CD4-positive, alpha-beta T cell treated with Interleukin-15 for 1 hour (primary cell): Measurements from ENCODE around the gene PLCB4.

ENCODE experiments used
- DNase-seq: peaks from one replicate; pipeline ENCODE4 v3.0.0-alpha.2; 2020

The PLCB4 gene

DNA sequence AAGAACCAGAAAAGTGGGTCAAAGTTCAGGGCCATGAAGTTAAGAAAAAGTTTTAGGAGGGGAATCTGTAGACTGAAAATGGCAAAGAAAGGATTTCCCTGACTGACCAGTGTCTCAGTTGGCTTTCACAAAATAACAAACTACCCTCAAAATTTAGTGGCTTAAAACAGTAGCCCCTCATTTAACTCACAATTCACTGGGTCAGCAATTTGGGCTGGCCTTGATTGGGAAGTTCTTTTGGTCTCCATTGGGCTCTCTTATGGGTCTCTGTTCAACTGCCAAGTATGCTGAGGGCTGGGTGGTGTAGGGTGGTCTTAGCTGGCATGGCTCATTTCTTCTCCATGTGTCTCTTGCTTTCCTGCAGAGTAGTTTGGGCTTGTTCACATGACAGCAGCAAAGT, 161.5 kb downstream of the PLCB4 start:
- no peak for DNase-seq

DNA sequence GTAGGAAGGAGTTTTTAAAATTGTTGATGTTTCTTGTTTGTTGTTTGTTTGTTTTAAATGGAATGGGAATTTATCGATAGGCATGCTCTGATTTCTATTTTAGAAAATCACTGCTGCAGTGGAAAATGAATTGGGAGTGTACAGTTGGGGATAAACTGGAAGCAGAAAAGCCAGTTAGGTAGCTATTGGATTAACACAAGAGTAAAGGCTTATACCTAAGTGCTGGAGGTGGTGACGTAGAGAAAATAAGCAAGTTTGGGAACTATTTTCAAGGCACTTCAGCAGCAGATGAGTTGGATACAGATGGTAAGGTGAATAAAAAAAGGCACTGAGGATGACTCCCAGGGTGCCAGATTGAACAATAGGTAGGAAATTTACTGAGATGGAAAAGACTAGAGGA, 164.9 kb downstream of the PLCB4 start:
- no peak for DNase-seq

DNA sequence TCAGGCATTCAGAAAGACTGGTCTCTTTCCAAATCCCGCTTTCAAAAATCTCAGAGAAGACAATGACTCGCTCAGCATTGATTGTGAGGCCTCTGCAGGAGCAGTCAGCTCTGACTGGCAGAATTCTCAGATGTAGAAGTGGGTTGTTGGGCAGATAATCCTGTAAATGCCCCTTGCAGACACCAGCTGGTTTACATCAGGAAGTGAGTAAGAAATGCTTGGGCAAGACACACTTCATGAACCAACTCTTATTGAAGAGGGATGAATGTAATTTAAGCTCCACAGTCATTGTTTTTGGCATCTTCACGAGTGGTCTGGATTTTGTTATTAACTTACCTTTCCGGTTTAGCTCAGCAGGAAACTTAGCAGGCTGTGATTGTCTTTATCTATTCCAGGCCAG, 166.6 kb downstream of the PLCB4 start:
- no peak for DNase-seq

DNA sequence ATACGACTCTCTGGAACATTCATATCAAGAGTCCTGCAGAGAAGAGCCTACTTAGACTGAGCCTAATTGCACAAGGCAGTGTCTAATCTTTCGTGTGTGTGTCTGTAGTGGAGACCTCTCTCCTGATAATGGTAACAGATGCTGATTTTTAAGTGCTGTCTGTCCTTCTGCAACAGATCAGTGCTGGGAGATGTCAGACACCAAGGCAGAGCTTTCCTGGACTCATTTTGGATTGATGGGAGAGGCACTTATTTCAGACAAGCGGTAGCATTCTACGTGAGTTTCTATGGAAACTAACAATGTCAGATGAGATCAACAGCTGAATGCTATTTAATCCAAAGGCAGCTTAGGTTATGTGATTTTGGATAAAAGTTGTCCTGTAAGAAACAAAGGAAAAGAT, 167.6 kb downstream of the PLCB4 start:
- no peak for DNase-seq

DNA sequence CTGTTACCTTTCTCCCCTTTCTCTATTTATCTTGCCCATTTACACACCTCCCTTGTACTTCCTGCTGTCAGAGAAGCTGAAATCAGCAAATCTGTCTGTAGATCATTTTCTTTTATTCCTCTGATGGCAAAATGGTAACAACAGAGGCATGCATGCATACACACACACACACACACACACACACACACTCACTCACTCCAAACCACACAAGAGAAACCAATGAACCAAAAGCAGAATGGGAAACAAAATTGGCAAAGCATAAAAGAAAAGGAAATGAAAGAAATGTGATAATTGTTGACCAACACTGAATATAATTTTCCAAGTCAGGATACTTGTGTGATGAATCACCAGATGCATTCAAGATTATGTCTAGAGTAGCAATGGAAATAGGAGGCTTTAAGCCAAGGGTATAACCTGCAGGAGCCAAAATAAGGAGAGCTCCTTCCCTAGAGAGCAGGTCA, 172.4 kb downstream of the PLCB4 start:
- DNase-seq = no peak

DNA sequence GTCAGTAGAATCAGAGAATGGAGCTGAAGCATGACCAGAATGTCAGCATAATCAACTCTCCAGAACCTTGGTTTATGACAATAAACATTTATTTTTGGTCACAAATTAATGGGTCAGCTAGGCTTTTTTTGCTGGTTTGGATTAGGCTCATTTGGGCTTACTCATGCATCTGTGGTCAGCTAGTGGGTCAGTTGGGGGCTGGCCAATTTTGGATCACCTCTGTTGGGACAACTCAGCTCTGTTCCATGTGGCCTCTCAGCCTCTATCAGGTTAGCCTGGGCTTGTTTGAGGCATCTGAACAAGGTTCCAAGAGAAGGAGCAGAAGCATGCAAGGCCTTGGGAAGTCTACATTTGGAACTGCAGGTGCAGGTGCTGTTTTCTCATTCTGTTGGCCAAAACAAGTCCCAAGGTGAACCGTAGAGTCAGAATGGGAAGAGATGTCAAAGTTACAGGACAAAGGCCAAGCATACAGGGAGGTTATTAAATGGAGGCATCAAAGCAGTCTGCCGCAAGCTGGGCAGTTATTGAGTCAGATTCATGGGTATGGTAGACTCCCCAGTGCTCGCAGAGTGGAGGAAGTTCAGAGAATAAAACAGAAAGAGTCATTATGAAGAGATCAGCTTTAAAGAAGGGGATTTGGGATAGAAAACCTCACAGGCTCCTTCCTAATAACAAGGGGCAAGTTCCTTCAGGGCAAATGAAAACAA, 173.0 kb downstream of the PLCB4 start:
- DNase-seq = no peak

DNA sequence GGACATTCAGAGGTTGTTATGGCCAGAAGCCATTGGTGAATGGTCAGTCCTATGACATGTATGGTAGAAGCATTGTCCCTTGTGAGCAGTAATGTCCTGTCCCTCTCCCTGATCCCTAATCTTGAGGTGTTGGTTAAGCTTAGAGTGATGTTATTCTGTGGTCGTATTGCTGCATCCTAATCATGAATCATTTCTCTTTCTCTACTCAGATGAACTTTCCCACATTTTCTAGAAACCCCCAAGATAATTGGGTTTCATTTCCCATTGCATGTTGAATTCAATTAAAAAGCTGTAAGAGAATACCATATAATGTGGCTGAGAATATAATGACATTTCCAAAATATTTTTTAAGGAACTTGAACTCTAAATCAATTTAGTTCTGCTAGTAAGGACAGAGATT, 175.1 kb downstream of the PLCB4 start:
- no peak for DNase-seq

DNA sequence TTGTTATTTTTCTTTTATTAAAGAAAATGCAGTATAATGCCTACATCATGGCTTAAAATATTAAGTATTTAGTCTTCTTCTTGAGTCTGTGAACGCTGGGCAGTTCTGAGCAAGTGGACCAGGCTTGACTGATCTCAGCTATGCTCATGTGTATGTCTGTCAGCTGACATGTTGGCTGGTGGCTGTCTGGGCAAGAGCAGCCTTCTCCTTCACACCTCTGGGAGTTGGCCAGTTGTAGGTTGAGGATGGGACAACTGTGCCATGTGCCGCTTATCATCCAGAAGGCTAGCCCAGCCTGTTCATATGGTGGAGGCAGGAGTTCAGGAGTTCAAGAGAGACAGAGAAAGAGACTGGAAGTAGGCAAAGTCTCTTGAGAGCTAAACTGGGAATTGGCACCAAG, 175.9 kb downstream of the PLCB4 start:
- DNase-seq = no peak

DNA sequence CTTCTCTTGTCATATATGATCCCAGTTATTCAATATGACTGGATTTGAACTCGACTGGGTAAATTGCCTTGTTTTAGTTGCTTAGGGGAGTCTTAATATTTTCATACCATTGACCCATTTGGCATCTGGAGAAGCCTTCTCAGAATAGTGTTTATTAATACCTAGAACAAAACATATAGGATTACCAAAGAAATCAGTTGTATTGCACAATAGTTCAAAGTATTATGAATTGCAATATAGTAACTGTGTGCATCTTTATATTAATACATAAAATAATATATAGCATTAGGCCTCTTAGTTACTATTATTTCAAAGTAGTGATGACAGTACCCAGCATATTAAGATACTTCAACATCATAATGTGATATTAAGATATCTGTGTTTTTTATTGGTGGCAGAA, 177.8 kb downstream of the PLCB4 start:
- no peak for DNase-seq

DNA sequence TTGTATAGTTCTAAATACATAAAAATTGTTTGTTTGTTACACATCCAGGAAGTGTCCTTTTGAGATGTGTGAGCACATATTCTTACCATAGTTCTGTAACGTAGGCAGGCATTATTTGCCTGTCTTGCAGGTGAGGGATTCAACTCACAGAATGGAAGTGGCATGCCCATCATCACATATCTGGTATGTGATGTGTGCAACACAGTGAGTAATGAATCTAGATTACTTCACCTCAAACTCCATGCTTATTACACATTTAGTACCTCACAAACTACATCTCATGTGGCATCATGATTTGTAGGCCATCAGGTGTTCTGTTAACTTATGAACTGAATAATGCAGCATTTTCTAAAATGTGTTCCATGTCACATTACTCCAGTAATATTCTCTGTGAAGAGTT, 181.6 kb downstream of the PLCB4 start:
- DNase-seq = no peak

DNA sequence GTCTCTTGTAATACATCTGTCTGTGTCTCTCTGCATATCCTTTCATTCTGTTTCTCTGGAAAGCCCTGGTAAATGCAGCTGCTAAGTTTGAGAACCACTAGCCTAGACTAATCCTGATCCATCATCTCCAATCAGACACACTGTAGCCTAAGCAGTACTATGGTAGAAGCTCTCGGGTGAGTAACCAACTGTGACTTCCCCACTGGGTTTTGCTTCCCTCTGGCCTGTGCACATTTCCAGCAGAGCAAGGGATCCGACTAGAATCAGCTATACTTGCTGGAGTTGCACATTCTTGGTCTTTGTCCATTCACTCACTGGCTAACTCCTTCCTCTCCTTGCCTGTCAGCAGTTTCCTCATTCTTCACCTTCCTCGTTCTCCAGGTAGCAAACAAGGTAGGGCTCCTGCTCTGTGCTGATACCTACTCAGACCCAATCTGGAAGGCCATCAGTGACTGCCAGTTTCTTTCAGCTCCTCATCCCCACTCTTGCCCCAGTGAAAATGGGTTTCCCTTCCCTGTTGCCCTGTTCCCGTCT, 184.2 kb downstream of the PLCB4 start:
- DNase-seq = no peak

DNA sequence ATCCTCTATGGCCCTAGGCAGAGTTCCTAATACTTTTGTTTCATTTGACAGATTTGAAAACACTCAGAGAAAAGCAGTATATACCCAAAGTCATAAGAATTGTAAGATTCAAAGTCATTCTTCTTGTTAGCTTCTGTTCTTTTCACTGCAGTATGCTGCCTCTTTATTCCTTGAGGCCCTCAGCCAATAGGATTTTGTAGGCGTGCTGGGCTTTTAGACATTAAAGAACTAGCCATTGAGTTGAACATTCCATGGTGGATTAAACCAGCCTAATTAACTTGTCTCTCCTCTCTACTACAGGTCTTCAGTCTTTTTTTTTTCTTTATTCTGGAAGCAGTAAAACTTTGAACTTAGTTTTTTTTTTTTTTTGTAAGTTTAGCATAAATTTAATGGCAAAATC, 186.3 kb downstream of the PLCB4 start:
- DNase-seq = no peak

DNA sequence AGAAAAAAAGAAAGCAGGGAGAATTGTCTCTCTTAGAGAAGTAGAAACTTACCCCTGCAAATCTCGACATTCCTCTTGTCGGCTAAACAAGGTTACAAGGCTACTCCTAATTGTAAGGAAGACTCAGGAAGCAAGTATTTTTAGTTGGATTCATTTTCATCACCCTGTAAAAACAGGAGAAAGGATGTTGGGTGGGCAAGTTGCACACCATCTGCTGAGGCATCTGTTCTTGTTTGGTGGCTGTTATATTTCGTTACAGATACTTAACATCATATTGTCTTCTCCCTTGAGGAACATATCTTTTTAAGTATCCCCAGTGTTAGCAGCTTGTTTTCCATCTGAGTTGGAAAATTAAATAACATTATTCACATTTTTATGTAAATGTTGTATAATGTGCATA, 187.5 kb downstream of the PLCB4 start:
- no peak for DNase-seq

DNA sequence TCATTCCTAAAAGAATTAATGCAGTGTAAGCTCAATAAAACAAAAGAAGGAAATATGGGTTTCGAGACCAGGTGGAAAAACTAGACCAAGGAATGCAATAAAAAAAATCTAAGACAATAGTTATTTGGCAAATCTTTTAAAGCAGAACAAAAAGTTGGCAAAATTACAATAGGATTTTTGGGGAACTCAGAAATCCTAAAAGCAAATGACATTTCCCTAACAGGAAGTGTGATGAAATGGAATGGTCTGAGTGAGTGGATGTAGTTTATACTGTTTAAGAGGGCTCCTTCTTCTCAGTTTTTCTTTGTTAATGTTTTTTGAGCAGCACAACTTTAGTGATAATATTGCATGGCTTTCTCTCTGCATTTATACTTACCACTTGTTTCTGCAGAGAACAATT, 190.0 kb downstream of the PLCB4 start:
- no peak for DNase-seq

DNA sequence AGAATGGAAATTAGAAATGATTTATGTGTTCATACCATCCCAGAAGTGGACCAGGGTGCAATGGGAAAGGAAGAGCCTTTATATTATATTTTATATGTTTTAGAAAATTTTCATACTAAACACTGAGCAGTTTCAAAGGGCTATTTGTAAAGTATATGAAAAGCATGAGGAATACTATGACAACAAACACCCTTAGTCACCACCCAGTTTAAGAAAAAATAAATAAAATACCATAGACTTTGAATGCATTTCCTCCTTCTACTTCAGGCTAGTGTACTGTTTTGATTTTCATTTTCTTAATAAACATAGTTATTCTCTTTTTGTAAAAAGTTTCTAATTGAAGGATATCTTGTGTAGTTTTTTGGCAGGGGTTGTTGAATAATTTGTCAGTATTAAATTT, 191.1 kb downstream of the PLCB4 start:
- DNase-seq = no peak

DNA sequence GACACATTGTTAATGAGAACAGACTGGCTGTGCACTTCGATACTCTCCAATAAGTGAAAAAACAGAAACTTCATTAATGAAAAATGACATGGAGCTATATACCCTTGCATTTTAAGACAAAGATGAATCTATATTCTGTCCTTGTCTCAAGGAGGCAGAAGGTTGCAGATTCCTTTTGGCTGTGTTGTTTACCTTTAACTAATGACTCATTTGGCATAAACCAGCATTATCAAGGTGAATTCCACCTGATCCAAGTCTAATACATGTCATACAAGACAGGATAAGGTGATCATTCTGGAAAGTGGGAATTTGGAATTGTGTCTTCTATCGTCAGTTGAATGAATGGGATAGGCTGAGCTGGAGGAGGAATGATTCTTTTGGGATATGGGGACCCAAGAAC, 192.9 kb downstream of the PLCB4 start:
- no peak for DNase-seq

DNA sequence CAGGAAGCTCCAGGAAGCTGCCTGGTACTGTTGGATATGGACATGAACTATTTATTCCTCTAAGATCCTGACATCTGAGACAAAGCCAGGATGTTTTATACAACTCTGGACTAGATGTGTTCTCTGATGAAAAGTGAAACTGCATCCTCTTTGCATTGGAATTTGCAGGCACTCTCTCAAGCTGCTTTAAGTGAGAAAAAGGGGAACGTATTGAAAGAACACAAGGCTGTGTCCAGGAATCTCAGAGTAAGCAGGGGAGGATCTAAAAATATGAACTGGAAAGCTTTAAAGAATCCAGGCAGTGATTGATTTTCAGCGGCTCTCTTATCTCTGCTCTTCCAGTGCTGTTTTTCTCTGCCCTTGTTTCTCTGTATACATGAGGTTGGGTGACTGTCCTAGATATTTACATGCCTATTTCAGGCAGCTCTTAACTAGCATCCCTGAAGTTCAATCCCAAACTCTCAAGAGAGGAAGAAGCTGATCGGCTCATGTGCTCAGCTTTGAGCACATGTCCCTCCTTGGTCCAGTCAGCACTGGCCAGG, 193.8 kb downstream of the PLCB4 start:
- DNase-seq = no peak

DNA sequence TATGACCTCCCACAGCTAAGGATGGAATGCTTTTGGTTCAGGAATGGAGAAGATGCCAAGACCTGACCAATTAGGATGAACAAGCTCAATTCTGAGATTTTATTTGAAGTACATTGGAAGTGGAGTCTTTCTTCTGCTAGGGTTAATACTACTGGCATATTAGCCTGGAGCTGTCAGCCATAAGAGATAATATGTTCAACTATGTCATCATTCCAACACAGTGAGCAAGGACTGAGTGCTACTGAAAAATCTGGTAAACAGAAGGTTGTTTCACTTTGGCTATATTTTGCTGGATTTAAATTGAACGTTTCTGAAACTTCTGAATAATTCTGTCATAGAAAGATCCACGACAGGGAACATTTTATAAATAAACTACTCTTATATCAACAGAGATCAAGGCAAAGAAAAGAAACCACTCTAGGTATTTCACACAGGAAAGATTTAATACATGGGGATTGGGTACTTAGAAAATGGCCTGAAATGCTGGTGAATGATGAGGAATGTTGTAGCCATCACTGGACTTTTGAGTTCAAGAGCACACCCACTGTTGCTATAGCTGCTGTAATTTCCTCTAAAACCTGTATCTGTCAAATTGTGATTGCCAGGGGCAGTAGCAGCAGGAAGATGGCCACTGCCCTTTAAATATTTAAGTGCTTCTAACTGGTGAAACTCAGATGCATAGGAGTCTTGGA, 200.5 kb downstream of the PLCB4 start:
- no peak for DNase-seq

DNA sequence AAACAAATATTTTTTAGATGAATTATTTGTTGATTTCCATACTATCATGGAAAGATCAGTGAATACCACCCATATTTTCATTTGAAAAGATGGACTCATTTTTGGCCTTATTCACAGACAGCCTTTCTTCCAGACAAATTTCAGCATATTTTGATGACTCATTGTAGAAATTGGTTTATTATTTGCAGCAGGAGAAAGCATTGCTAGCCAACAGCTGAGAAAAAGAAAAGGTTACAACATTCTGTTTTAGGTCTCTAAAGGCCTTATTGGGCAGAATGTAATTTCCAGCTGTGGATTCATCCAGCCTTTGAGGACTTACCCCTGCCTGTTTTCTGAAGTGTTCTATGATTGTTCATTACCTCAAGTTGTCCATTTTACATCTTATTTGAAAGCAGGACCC, 201.9 kb downstream of the PLCB4 start:
- no peak for DNase-seq

DNA sequence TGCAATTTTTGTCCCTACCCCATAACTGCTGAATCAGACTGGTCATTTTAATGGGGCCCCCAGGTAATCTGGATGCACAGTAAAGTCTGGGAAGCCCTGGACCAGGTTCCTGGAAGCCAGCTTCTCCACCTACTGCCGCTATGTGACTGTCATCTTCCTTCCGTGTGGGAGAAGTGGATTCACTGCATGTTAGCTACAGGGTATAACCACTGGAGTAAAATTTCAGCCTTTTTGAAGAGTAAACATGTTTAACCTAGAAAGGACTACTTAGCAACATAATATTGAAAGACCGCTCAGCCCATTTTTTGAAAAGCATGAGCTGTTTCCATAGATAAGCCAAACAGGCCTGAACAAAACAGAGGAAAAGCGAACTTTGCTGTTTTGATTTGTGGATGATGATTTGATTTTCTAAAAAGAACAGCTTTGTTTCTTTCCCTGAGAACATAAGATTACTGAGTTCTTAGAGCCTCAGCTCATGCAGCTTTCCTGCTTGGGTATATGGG, 208.1 kb downstream of the PLCB4 start:
- DNase-seq = no peak

DNA sequence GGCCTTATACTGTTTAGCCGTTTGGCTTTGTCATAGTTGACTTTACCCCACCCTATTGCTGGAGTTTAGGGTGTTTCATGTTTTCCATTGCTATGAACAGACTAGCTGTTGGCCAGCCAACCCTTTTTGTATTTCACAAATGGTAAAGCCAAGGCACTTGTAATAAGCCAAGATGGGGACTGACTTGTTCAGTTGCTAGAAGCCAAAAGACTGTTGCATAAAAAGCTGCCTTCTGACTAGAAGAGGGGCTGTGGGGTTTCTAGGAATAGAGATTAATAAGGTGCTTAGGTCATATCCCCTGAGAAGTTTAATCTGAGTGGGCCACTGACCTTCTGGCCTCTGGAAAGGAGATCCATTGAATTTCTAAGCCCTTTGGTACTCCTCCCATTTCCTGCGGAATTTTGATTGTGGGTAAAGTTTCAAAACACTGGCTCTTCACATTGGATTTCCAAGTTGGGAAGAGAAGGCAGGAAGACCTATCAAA, 211.1 kb downstream of the PLCB4 start:
- no peak for DNase-seq

DNA sequence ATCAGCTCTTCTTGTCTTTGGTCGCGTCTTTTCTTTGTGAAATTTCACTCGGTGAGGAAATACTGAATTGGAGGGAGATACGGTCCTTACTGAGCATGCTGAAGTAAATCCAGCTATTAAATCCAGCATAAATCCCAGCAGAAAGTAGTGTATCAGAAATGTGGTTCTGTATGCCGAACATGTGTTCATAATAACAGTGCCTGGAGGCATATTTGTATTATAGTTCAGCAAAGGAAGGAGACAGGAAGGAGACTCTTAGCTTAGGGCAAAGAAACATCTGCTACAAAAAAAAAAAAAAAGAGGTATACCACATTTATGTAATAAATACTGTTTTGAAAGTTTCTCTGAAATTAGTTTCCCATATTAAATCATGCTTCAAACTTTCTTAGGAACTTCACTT, 211.8 kb downstream of the PLCB4 start:
- DNase-seq = no peak

DNA sequence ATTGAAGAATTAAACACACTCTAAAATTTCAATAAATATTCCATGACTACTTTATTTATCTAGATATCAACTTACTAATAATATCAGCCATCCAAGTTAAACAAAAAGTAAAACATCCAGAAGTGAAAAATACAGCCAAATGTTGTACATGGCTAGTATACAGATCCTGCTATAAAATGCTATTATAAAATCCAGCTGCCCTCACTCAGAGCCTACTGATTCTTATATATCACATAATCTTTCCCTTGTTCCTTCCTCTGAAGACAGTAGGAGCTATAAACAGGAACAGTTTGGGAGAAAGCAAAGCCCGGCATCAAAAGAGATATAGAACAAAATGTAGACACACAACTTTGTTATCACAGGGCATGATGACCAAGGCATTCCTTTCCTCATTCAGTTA, 212.9 kb downstream of the PLCB4 start:
- DNase-seq = no peak

DNA sequence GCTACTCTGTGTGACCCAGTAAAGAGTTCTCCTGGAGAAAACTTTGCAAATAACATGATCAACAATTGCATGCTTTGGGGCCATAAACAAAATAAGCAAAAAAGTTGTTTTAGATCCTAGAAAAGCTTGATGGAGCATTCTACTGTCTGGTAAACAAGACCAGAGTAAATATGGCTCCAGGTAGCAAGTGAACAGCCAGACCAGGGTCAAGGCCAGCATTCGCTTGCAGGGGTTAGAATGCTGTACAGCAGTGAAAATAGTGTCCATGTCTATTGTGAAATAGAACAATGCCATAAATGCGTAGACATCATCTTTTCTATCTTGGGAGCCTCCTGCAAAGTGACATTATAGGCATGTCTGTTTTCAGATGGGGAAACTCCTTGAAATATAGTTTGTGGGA, 216.7 kb downstream of the PLCB4 start:
- DNase-seq = no peak
